Peyer's patch (tissue), 4 donors: Measurements from ENCODE around the gene TNFRSF14.

Experiments
- CTCF ChIP-seq, 6 experiments: fragments of 450-650 bp in 4 of 6; fragments of 200-600 bp in 2 of 6; sonication (generic) in 1 of 6; IDR thresholded peaks; one replicate each; pipeline ENCODE4 v1.5.1; 2017 to 2019; ENCODE audit warnings: antibody characterized with exemption in 6 of 6, mild to moderate bottlenecking in 3 of 6, moderate library complexity in 1 of 6
- POLR2A ChIP-seq, 2 donors: fragments of 450-650 bp; IDR thresholded peaks; one replicate each; pipeline ENCODE4 v1.5.1; 2017; ENCODE audit warnings: antibody characterized with exemption in 2 of 2, mild to moderate bottlenecking in 2 of 2, moderate library complexity in 2 of 2

GRCh38 chr1:2592672-2593071, 36.5 kb downstream of the TNFRSF14 start:
- TF ChIP-seq CTCF (IDR thresholded peaks at IDR 0.05) = no peak
- TF ChIP-seq POLR2A (IDR thresholded peaks at IDR 0.05) = peak; percentile 27 to 30
